BE2C (cell line): ENCODE results near the gene C18orf32.

ENCODE experiments used
- DNase-seq: peaks from one replicate; pipeline ENCODE4 v3.0.0-alpha.2; 2020
- H3K27me3 ChIP-seq: fragments of 250-450 bp; sonication (Bioruptor Pico); 2 replicates; pipeline ENCODE4 v1.5.1; 2020; ENCODE audit warnings: mild to moderate bottlenecking
- H3K36me3 ChIP-seq: fragments of 250-450 bp; sonication (Bioruptor Pico); 2 replicates; pipeline ENCODE4 v1.5.1; 2020; ENCODE audit warnings: mild to moderate bottlenecking
- H3K4me1 ChIP-seq: fragments of 250-450 bp; sonication (Bioruptor Pico); 2 replicates; pipeline ENCODE4 v1.5.1; 2020
- H3K4me3 ChIP-seq: 2 replicates; pipeline ENCODE4 v1.5.1; 2011; ENCODE audit warnings: low read depth, low read length
- H3K9me3 ChIP-seq: fragments of 250-450 bp; sonication (Bioruptor Pico); 2 replicates; pipeline ENCODE4 v1.5.1; 2020
- TF ChIP-seq, protein P1 (sequence below): IDR thresholded peaks from 2 replicates; pipeline ENCODE4 v1.5.1; 2012; ENCODE audit warnings: mild to moderate bottlenecking, low read depth, low read length

The C18orf32 gene

DNA sequence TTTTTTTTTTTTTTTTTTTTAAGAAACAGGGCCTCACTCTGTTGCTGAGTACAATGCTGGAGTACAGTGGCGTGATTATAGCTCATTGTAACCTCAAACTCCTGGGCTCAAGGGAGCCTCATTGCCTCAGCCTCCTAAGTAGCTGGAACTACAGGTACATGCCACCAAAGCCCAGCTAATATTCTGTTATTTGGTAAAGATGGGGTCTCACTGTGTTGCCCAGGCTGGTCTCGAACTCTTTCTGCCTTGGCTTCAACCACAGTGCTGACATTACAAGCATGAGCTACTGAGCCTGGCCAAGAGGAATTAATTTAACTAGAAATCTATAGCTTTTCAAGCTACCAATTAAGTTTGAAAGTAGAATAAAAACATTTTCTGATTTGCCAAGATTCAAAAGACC is 54.4 kb downstream of the C18orf32 start:
- TF ChIP-seq, protein P1, sequence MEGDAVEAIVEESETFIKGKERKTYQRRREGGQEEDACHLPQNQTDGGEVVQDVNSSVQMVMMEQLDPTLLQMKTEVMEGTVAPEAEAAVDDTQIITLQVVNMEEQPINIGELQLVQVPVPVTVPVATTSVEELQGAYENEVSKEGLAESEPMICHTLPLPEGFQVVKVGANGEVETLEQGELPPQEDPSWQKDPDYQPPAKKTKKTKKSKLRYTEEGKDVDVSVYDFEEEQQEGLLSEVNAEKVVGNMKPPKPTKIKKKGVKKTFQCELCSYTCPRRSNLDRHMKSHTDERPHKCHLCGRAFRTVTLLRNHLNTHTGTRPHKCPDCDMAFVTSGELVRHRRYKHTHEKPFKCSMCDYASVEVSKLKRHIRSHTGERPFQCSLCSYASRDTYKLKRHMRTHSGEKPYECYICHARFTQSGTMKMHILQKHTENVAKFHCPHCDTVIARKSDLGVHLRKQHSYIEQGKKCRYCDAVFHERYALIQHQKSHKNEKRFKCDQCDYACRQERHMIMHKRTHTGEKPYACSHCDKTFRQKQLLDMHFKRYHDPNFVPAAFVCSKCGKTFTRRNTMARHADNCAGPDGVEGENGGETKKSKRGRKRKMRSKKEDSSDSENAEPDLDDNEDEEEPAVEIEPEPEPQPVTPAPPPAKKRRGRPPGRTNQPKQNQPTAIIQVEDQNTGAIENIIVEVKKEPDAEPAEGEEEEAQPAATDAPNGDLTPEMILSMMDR, result no peak
- no peak for DNase-seq
- no peaks in the 10 kb centered on the region for H3K27me3 ChIP-seq

GRCh38 chr18:49431165-49431962 is 55.7 kb downstream of the C18orf32 start:
- TF ChIP-seq, protein P1, result no peak
- no peaks in the 10 kb centered on the region for H3K27me3 ChIP-seq
- DNase-seq, result no peak
- H3K4me3 ChIP-seq, result no peak overlapping the region
- no peaks in the 10 kb centered on the region for H3K4me1 ChIP-seq
- H3K36me3 ChIP-seq, result no peaks in the 10 kb centered on the region
- no peaks in the 10 kb centered on the region for H3K9me3 ChIP-seq

More for the DNA sequence above, 54.4 kb downstream of the C18orf32 start:
- Histone ChIP-seq H3K36me3 (no peaks in the 10 kb centered on the region), H3K9me3 (no peaks in the 10 kb centered on the region), H3K4me1 (no peaks in the 10 kb centered on the region), H3K4me3 (no peak overlapping the region)
